ENCODE measurements around the gene FMN1.

Gene FMN1

GRCh38 chr15:32718227-32718820 is 476.2 kb downstream of the FMN1 start:
- DNase-seq (ENCODE audit: low spot score): no peak

- no peak for DNase-seq (ENCODE audit: low spot score)
Observed at GRCh38 chr15:32717426-32718226, 476.9 kb downstream of the FMN1 start, which contains the start of gene GREM1. Gene GREM1, plus strand, starts transcription at chr15:32718004. Its CDS starts 12,687 bp downstream, at chr15:32730691.

GRCh38 chr15:32716915-32717425 is 477.5 kb downstream of the FMN1 start:
- DNase-seq (ENCODE audit: low spot score): no peak

GRCh38 chr15:32716216-32716914 is 478.1 kb downstream of the FMN1 start:
- DNase-seq (ENCODE audit: low spot score): no peak
